SU-DHL-6 (cell line): Measurements from ENCODE around the gene GTF2IRD1.

ENCODE experiments used
- H2AFZ ChIP-seq: fragments of 200-600 bp; sonication (generic); 2 replicates; pipeline ENCODE4 v1.6.1; 2014; ENCODE audit warnings: low read depth, mild to moderate bottlenecking, moderate library complexity, mixed read lengths, antibody characterized with exemption, low read length; ENCODE audit not compliant: severe bottlenecking
- H3F3A ChIP-seq: fragments of 200-600 bp; shearing (Covaris generic); 2 replicates; pipeline ENCODE4 v1.6.0; 2016; ENCODE audit warnings: antibody characterized with exemption, mild to moderate bottlenecking; ENCODE audit not compliant: insufficient read depth
- H3K27ac ChIP-seq: fragments of 200-600 bp; sonication (generic); 2 replicates; pipeline ENCODE4 v1.5.1; 2016; ENCODE audit warnings: low read depth, mild to moderate bottlenecking, low read length, moderate library complexity, mixed read lengths
- H3K27me3 ChIP-seq: fragments of 200-600 bp; sonication (generic), shearing (Covaris generic); 2 replicates; pipeline ENCODE4 v1.6.0; 2014; ENCODE audit warnings: mild to moderate bottlenecking, low read length
- H3K36me3 ChIP-seq: fragments of 200-600 bp; sonication (generic); 2 replicates; pipeline ENCODE4 v1.6.1; 2014; ENCODE audit warnings: mild to moderate bottlenecking, low read length, mixed read lengths
- H3K4me2 ChIP-seq: fragments of 300-600, 200-600 bp; shearing (Covaris generic), sonication (generic); 2 replicates; pipeline ENCODE4 v1.6.0; 2014; ENCODE audit warnings: low read length, low read depth, mild to moderate bottlenecking; ENCODE audit not compliant: poor library complexity, severe bottlenecking
- H3K4me3 ChIP-seq: fragments of 200-600 bp; sonication (generic); 2 replicates; pipeline ENCODE4 v1.5.1; 2014; ENCODE audit warnings: antibody characterized with exemption, low read length, mild to moderate bottlenecking, mixed read lengths; ENCODE audit not compliant: insufficient read depth, poor library complexity, severe bottlenecking
- H3K79me2 ChIP-seq: fragments of 200-600 bp; sonication (generic); 2 replicates; pipeline ENCODE4 v1.6.1; 2014; ENCODE audit warnings: mild to moderate bottlenecking, low read length, moderate library complexity; ENCODE audit not compliant: insufficient read depth
- H3K9ac ChIP-seq: fragments of 200-600 bp; sonication (generic); 2 replicates; pipeline ENCODE4 v1.7.0; 2014; ENCODE audit warnings: mild to moderate bottlenecking, low read length
- H3K9me2 ChIP-seq: fragments of 200-600 bp; sonication (generic); replicated peaks from 2 replicates; pipeline ENCODE4 v1.6.1; 2014; ENCODE audit warnings: low read length; ENCODE audit not compliant: insufficient read depth
- H3K9me3 ChIP-seq: fragments of 200-600 bp; sonication (generic); 2 replicates; pipeline ENCODE4 v1.6.1; 2014; ENCODE audit warnings: low read length, mixed read lengths; ENCODE audit not compliant: insufficient read depth
- H4K20me1 ChIP-seq: fragments of 200-600 bp; sonication (generic); 2 replicates; pipeline ENCODE4 v1.6.1; 2014; ENCODE audit warnings: low read depth, mild to moderate bottlenecking, antibody characterized with exemption, low read length, moderate library complexity, mixed read lengths
- EZH2phosphoT487 ChIP-seq: fragments of 200-600 bp; sonication (generic), shearing (Covaris generic); conservative IDR thresholded peaks from 2 replicates; pipeline ENCODE4 v1.6.1; 2018; ENCODE audit warnings: mild to moderate bottlenecking, antibody characterized with exemption, low read length, moderate library complexity, mixed read lengths
- TF ChIP-seq, protein P1 (sequence below): fragments of 200-600 bp; sonication (generic); IDR thresholded peaks from one replicate; pipeline ENCODE4 v1.5.1; 2017; ENCODE audit warnings: antibody characterized with exemption, mild to moderate bottlenecking, low read length, moderate library complexity; ENCODE audit not compliant: insufficient read depth, poor library complexity, severe bottlenecking

GTF2IRD1 gene

GRCh38 chr7:74521855-74522254, 68.1 kb downstream of the GTF2IRD1 start:
- no peaks in the 10 kb centered on the region for H3K36me3 ChIP-seq
- H3F3A ChIP-seq: no peaks in the 10 kb centered on the region
- no peak overlapping the region for H2AFZ ChIP-seq
- H4K20me1 ChIP-seq: no peaks in the 10 kb centered on the region
- no peak overlapping the region for H3K9ac ChIP-seq
- no peak overlapping the region for H3K4me2 ChIP-seq
- H3K9me2 ChIP-seq: no peaks in the 10 kb centered on the region
- H3K4me3 ChIP-seq: no peak overlapping the region
- H3K27me3 ChIP-seq: no peaks in the 10 kb centered on the region
- H3K9me3 ChIP-seq: no peaks in the 10 kb centered on the region
- no peak overlapping the region for H3K27ac ChIP-seq
- H3K79me2 ChIP-seq: no peaks in the 10 kb centered on the region
- TF ChIP-seq EZH2phosphoT487: no peak
- TF ChIP-seq, protein P1, sequence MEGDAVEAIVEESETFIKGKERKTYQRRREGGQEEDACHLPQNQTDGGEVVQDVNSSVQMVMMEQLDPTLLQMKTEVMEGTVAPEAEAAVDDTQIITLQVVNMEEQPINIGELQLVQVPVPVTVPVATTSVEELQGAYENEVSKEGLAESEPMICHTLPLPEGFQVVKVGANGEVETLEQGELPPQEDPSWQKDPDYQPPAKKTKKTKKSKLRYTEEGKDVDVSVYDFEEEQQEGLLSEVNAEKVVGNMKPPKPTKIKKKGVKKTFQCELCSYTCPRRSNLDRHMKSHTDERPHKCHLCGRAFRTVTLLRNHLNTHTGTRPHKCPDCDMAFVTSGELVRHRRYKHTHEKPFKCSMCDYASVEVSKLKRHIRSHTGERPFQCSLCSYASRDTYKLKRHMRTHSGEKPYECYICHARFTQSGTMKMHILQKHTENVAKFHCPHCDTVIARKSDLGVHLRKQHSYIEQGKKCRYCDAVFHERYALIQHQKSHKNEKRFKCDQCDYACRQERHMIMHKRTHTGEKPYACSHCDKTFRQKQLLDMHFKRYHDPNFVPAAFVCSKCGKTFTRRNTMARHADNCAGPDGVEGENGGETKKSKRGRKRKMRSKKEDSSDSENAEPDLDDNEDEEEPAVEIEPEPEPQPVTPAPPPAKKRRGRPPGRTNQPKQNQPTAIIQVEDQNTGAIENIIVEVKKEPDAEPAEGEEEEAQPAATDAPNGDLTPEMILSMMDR: no peak

DNA sequence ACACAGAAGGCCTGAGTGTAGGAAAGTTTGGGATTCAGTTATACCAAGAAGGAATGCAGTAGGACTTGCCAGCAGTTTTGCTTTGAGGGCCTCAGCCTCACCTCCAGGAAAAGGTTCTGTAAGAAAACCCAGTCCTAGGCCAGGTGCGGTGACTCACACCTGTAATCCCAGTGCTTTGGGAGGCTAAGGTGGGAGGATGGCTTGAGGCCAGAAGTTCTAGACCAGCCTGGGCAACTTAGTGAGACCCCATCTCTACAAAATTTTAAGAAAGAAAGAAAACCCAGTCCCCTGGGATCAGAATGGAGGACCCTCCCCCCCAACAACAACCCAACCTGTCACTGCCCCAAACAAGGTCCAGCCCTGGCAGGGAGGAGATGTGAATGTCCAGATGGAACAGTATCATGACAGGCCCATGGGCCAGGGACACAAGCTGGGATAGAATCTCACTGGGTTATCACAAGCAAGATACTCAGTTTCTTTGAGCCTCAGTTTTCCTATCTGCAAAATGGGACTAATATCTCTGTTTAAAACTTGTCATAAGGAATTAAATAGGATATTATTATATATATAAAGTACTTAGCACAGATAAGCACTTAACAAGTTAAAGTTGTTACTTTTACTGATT, 68.7 kb downstream of the GTF2IRD1 start:
- no peak overlapping the region for H3K4me3 ChIP-seq
- no peaks in the 10 kb centered on the region for H3K36me3 ChIP-seq
- H3K27ac ChIP-seq: no peak overlapping the region
- H3K27me3 ChIP-seq: no peaks in the 10 kb centered on the region
- no peak overlapping the region for H2AFZ ChIP-seq
- no peaks in the 10 kb centered on the region for H4K20me1 ChIP-seq
- no peaks in the 10 kb centered on the region for H3F3A ChIP-seq
- no peak for TF ChIP-seq EZH2phosphoT487
- TF ChIP-seq, protein P1: no peak
- no peak overlapping the region for H3K9ac ChIP-seq
- H3K9me3 ChIP-seq: no peaks in the 10 kb centered on the region
- H3K4me2 ChIP-seq: no peak overlapping the region
- H3K79me2 ChIP-seq: no peaks in the 10 kb centered on the region
- no peaks in the 10 kb centered on the region for H3K9me2 ChIP-seq

- Histone ChIP-seq H2AFZ (no peak overlapping the region), H3K9me2 (no peaks in the 10 kb centered on the region), H3K9ac (no peak overlapping the region), H3K79me2 (no peaks in the 10 kb centered on the region), H3K4me3 (no peak overlapping the region), H3F3A (no peaks in the 10 kb centered on the region), H3K27me3 (no peaks in the 10 kb centered on the region), H3K4me2 (no peak overlapping the region), H3K27ac (no peak overlapping the region), H4K20me1 (no peaks in the 10 kb centered on the region), H3K36me3 (no peaks in the 10 kb centered on the region), H3K9me3 (no peaks in the 10 kb centered on the region)
- TF ChIP-seq EZH2phosphoT487: no peak
- TF ChIP-seq, protein P1: no peak
Measured at GRCh38 chr7:74523015-74523414, 69.3 kb downstream of the GTF2IRD1 start.
